Measurements from ENCODE around the gene PABPN1.
"Not testable (repeated sequence)": the region's sequence is repeated elsewhere in the genome, so short reads cannot be mapped to it uniquely, and the experiment has no call there.

The PABPN1 gene

DNA sequence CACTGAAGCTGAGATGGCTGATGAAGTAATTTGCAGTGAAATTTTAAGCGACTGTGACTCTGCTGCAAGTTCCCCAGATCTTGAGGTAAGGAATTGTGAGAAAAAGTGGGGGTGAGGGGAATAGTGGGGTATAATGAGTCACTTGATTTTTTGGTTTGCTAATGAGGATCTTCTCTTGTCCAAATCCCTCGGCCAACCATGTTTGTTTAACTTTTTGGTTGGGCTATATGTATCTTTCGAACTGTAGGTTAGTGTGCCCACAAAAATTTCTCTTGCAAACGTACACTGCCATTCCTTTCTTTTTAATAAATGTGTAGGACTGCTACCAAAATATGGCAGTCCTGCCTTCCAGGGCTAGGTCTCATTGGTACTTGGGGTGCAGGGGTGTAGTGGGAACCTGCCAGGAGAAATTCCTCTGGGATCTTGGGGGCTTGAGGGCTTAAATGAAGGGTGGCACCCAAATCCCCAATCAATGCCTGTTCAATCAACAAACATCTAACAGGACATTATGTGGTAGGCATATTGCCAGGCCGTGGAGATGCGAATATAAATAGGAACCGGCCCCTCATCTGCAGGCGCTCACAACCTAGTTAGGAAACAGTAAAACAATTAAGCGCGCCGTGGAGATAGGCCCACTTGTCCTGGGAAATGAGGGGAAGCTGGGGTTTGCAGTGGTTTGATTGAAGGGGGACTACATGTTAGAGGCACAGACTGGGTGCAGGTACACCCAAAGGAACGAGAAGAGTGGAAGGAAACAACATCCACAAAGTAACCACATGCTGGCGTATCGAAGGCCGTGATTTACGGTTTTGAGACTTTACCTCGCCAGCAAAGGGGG, 1.3 kb upstream of the PABPN1 start:
- Mint-ChIP-seq H3K36me3 (peaks cover 13% of the 10 kb centered on the region), H3K9me3 (no peaks in the 10 kb centered on the region), H3K4me3 (peak overlapping the region; percentile 88), H3K4me1 (peaks cover 31% of the 10 kb centered on the region), H3K27me3 (no peaks in the 10 kb centered on the region), H3K27ac (peak overlapping the region; percentile 98)

DNA sequence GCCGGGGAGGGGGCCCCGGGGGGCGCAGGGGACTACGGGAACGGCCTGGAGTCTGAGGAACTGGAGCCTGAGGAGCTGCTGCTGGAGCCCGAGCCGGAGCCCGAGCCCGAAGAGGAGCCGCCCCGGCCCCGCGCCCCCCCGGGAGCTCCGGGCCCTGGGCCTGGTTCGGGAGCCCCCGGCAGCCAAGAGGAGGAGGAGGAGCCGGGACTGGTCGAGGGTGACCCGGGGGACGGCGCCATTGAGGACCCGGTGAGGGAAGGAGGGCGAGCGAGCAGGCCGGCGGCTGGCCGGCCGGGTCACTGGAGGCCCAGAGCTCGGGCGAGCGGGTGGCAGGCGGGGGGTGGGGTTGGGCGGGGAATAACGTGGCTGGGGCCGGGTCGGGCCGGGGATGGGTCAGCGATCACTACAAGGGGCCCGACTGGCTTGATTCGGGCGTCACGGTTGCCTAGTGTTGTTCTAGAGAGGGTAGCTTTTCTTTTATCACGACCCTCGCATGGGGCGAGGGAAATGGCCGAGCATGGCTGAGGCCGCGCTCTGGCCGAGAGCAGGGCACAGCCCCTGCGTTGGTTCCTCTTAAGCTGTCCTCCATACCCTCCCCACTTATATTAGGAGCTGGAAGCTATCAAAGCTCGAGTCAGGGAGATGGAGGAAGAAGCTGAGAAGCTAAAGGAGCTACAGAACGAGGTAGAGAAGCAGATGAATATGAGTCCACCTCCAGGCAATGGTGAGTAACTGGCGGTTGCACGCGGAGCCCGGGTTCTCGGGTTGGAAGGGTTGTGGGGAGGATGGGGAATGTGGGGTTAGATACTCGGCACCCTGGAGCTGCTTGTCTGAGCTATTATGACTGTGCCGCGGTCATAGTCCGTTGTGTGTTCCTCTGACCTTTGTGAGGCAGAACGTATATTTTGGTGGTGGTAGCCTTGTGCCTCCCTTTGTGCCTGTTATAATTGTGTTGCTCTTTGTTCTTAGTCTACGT, 603 bp downstream of the PABPN1 start:
- Mint-ChIP-seq H3K36me3 (peaks cover 18% of the 10 kb centered on the region), H3K9me3 (no peaks in the 10 kb centered on the region), H3K4me1 (peaks cover 35% of the 10 kb centered on the region), H3K27me3 (no peaks in the 10 kb centered on the region), H3K27ac (peak overlapping the region; percentile 94), H3K4me3 (peak overlapping the region; percentile 96)

DNA sequence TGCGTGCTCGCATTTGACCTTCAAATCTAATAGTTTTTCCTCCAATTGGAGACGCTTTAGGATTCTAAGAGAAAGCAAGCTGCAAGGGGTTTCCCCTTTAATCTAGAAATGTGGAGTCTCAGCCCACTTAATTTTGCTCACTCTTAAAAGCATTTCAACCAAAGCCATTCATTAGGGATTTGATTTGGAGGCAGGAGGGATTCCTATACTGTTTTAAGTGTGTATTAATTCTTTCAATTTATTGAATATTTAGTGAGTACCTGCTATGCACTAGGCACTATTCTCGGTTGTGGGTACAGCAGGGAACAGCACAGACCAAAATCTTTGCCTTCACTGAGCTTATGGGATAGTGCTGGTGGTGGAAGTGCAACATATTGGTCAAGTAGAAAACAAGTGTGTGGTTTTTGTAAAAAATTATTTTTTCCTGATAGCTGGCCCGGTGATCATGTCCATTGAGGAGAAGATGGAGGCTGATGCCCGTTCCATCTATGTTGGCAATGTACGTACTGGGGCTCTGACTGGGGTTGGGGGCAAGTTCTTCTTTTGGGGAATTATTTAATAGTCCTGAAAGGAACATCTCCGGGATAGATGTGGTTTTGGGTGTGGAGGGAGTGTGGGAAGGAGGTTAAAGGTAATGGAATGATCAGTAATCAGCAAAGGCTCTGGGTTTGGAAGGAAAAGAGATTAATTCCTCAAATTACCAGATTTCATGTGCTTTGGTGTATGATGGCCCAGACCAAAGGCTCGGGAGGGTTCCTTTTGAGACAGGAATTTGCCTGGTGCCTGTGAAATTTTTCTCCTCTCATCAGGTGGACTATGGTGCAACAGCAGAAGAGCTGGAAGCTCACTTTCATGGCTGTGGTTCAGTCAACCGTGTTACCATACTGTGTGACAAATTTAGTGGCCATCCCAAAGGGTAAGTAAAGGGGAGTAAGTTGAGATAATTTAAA, 1.6 kb downstream of the PABPN1 start:
- Mint-ChIP-seq H3K4me3 (peak overlapping the region; percentile 96), H3K36me3 (peaks cover 18% of the 10 kb centered on the region), H3K4me1 (peaks cover 36% of the 10 kb centered on the region)

DNA sequence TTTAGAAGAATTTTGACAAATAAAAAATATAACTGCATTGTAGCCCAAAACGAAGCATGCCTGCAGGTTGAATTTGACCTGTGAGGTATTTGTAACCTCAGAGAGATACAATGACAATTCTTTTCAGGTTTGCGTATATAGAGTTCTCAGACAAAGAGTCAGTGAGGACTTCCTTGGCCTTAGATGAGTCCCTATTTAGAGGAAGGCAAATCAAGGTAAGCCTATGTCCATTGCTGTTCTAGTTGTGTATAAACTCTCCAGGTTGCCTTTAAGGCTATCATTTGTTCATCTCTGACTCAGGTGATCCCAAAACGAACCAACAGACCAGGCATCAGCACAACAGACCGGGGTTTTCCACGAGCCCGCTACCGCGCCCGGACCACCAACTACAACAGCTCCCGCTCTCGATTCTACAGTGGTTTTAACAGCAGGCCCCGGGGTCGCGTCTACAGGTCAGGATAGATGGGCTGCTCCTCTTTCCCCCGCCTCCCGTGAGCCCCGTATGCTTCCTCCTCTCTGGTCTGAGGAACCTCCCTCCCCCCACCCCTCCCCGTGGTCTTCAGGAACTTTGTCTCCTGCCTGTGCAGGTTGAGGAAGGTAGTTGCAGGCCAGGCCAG, 2.7 kb downstream of the PABPN1 start:
- peaks cover 18% of the 10 kb centered on the region for H3K36me3 Mint-ChIP-seq
- no peaks in the 10 kb centered on the region for H3K9me3 Mint-ChIP-seq
- no peaks in the 10 kb centered on the region for H3K27me3 Mint-ChIP-seq
- H3K27ac Mint-ChIP-seq: no peak overlapping the region
- H3K4me1 Mint-ChIP-seq: peaks cover 39% of the 10 kb centered on the region
- H3K4me3 Mint-ChIP-seq: no peak overlapping the region

More for the DNA sequence above, 1.6 kb downstream of the PABPN1 start:
- Mint-ChIP-seq H3K27me3 (no peaks in the 10 kb centered on the region), H3K27ac (peak overlapping the region; percentile 94), H3K9me3 (no peaks in the 10 kb centered on the region)

DNA sequence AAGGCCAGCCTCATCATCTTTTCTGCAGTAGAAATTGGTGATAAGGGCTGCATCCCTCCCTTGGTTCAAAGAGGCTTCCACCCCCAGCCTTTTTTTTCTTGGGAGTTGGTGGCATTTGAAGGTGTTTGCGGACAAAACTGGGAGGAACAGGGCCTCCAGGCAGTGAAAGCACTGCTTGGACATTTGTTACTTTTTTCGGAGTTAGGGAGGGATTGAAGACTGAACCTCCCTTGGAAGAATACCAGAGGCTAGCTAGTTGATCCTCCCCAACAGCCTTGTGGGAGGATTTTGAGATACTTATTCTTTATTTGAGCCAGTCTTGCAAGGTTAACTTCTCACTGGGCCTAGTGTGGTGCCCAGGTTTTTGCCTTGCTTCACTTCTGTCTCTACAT, 3.2 kb downstream of the PABPN1 start:
- Mint-ChIP-seq H3K9me3 (no peaks in the 10 kb centered on the region), H3K27me3 (no peaks in the 10 kb centered on the region), H3K4me3 (no peak overlapping the region), H3K36me3 (peaks cover 18% of the 10 kb centered on the region), H3K4me1 (peaks cover 39% of the 10 kb centered on the region), H3K27ac (no peak overlapping the region)

DNA sequence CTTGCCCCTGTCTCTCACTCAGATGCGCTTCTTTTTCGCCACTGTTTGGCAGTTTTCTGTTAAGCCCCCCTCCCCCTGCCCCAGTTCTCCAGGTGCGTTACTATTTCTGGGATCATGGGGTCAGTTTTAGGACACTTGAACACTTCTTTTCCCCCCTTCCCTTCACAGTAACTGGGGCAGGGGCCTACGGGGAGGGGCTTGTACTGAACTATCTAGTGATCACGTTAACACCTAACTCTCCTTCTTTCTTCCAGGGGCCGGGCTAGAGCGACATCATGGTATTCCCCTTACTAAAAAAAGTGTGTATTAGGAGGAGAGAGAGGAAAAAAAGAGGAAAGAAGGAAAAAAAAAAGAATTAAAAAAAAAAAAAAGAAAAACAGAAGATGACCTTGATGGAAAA, 3.7 kb downstream of the PABPN1 start:
- H3K27ac Mint-ChIP-seq: peak overlapping the region; percentile 35

DNA sequence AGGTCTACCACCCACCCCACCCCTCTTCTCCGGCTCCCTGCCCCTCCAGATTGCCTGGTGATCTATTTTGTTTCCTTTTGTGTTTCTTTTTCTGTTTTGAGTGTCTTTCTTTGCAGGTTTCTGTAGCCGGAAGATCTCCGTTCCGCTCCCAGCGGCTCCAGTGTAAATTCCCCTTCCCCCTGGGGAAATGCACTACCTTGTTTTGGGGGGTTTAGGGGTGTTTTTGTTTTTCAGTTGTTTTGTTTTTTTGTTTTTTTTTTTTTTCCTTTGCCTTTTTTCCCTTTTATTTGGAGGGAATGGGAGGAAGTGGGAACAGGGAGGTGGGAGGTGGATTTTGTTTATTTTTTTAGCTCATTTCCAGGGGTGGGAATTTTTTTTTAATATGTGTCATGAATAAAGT, 4.5 kb downstream of the PABPN1 start:
- Mint-ChIP-seq H3K4me1 (peaks cover 27% of the 10 kb centered on the region), H3K27ac (peak overlapping the region; percentile 8), H3K36me3 (peaks cover 18% of the 10 kb centered on the region)
- not testable (repeated sequence) for H3K4me3 Mint-ChIP-seq, H3K27me3 Mint-ChIP-seq, H3K9me3 Mint-ChIP-seq

More for the DNA sequence above, 3.7 kb downstream of the PABPN1 start:
- Mint-ChIP-seq H3K9me3 (no peaks in the 10 kb centered on the region), H3K4me1 (peaks cover 34% of the 10 kb centered on the region), H3K27me3 (no peaks in the 10 kb centered on the region), H3K36me3 (peaks cover 18% of the 10 kb centered on the region), H3K4me3 (no peak overlapping the region)

DNA sequence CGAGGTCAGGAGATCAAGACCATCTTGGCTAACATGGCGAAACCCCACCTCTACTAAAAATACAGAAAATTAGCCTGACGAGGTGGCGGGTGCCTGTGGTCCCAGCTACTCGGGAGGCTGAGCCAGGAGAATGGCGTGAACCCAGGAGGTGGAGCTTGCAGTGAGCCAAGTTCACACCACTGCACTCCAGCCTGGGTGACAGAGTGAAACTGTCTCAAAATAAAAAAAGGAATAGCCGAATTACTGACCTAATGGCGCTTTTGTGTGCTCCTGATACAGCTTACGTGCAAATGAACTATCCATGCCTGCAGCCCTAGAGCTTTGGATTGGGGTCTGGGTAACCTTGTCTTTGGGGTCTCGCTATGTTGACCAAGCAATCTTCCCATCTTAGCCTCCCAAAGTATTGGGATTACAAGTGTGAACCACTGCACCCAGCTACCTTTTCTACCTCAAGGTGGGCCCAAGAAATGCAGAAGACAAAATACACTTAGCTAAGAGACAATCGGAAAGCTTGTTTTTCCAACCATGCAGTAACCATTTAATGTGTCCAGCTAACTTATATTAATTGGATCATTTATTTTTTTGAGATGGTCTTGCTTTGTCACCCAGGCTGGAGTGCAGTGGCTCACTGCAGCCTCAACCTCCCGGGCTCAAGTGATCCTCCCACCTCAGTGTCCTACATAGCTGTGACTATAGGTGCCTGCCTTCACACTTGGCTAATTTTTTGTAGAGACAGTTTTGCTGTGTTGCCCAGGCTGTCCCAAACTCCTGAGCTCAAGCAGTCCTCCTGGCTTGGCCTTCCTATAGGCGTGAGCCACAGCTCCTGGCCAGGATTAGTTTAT, 5.5 kb downstream of the PABPN1 start:
- no peak overlapping the region for H3K4me3 Mint-ChIP-seq
- H3K36me3 Mint-ChIP-seq: peaks cover 18% of the 10 kb centered on the region
- no peaks in the 10 kb centered on the region for H3K27me3 Mint-ChIP-seq
- no peak overlapping the region for H3K27ac Mint-ChIP-seq
- peaks cover 26% of the 10 kb centered on the region for H3K4me1 Mint-ChIP-seq
- no peaks in the 10 kb centered on the region for H3K9me3 Mint-ChIP-seq

DNA sequence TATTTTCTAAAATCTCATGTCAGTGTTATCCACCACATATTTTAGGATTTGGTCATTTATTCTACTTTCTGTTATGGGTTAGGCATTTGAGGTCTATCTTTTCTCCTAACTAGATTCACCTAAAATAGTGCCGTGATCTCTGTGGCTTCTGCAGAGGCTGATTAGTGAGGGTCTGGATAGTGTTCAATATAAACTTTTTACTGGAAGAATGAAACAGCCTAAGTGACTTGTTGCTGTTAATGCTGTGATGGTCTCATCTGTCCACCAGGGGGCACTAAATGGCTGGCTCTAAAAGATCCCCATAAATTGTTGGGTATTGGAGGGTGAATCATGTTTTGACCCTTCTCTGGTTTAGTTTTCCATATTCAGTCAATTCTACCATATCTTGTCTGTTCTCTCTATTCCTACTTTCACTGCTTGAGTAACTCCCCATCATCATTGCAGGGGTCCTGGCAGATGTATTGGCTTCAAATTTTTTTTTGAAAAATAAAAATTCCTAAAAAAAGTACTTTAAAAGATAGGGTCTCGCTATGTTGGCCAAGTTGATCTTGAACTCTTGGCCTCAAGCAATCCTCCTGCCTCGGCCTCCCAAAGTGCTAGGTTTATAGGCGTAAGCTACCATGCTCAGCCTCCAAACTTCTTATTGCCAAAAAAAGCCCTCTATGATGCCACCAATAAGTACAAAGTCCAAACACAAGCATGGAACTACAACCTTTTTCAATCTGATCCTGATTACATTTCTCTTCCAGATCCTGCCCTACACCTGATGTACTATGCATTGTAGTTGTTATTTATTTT, 6.9 kb downstream of the PABPN1 start:
- Mint-ChIP-seq H3K36me3 (peaks cover 9% of the 10 kb centered on the region), H3K4me3 (no peak overlapping the region), H3K4me1 (peaks cover 13% of the 10 kb centered on the region), H3K27me3 (no peaks in the 10 kb centered on the region), H3K9me3 (no peaks in the 10 kb centered on the region), H3K27ac (no peak overlapping the region)

DNA sequence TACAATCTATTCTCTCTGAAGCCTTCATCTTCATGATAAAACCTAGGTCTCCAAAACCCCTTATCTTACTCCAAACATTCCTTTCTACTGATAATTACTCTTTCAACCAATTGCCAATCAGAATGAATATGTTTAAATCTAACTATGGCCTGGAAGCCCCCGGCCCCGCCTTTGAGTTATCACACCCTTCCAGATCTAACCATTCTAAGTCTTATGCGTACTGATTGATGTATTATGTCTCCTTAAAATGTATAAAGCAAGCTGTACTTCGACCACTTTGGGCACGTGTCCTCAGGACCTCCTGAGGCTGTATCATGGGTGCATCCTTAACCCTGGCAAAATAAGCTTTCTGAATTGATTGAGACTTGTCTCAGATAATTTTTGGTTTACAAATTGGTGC, 14.4 kb downstream of the PABPN1 start:
- Mint-ChIP-seq H3K27me3 (peaks cover 3% of the 10 kb centered on the region), H3K36me3 (no peaks in the 10 kb centered on the region), H3K9me3 (no peaks in the 10 kb centered on the region), H3K27ac (no peak overlapping the region), H3K4me3 (no peak overlapping the region), H3K4me1 (no peaks in the 10 kb centered on the region)

DNA sequence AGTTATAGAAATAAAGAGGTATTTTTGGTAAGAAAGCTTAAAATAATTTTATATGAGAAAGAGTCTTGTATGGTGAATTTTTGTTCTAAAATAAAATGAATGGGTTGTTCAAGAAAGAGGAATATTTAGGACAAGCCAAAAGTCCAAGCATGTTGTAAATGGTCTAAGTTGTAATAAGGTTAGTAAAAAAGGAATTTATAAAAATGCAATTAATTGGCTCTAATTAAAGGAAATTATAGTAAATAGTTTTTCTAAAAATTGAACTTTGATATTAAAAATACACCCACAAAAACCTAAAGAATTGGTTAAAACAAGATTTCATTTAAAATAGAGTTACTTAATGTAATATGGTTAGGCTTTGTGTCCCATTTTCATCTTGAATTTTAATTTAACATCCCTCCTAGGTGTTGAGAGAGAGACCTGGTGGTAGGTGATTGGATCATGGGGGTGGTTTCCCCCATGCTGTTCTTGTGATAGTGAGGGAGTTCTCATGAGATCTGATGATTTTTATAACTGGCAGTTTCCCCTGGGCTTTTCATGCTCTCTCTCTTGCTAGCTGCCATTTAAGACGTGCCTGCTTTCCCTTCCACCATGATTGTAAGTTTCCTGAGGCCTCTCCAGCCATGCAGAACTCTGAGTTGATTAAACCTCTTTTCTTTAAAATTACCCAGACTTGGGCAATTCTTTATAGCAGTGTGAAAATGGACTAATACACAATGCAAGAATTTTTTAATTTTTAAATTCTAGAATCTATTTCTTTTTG, 18.4 kb downstream of the PABPN1 start:
- Mint-ChIP-seq H3K36me3 (no peaks in the 10 kb centered on the region), H3K27ac (no peak overlapping the region), H3K9me3 (no peaks in the 10 kb centered on the region), H3K4me1 (no peaks in the 10 kb centered on the region), H3K4me3 (no peak overlapping the region), H3K27me3 (peaks cover 3% of the 10 kb centered on the region)

DNA sequence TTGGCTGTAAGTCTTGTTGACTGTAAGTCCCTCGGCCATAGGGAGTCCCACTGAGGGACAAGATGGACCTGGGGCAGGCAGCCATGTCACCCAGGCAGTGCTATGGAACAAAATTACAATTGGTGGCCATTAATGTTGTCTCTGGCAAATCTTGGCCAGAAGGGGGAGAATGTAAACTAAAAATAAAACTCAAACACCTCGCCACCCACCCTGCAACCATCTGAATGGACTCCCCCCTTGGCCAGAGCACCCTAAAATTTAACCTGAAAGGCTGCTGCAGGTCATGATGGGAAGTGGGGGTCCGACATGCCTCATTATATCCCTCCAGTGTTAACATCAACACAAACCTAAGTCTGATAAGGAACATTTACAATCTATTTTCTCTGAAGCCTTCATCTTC, 23.2 kb downstream of the PABPN1 start:
- Mint-ChIP-seq H3K4me1 (no peaks in the 10 kb centered on the region), H3K27ac (no peak overlapping the region), H3K9me3 (no peaks in the 10 kb centered on the region), H3K36me3 (no peaks in the 10 kb centered on the region), H3K27me3 (no peaks in the 10 kb centered on the region), H3K4me3 (no peak overlapping the region)
